Lower leg skin (tissue), 3 donors: Measurements from ENCODE around the gene ASB4.

Experiments
- CTCF ChIP-seq, 3 donors: fragments of 450-650 bp; IDR thresholded peaks; one replicate each; pipeline ENCODE4 v1.5.1; 2016; ENCODE audit warnings: antibody characterized with exemption in 3 of 3, mild to moderate bottlenecking in 3 of 3, moderate library complexity in 2 of 3
- POLR2A ChIP-seq, 2 donors: fragments of 450-650 bp; IDR thresholded peaks; one replicate each; pipeline ENCODE4 v1.6.1; 2016 to 2017; ENCODE audit warnings: antibody characterized with exemption in 2 of 2, mild to moderate bottlenecking in 1 of 2, moderate library complexity in 1 of 2

GRCh38 chr7:95469848-95470247 lies 15.9 kb upstream of the ASB4 start:
- TF ChIP-seq CTCF (IDR thresholded peaks at IDR 0.05) (no peak), POLR2A (IDR thresholded peaks at IDR 0.05) (no peak)
